Hepatocyte (in vitro differentiated cells): Measurements from ENCODE around the gene LSS. TPM values are rescaled to one million over a fixed set of nuclear protein-coding genes. Genes with fewer than 3 reads are reported as not detected.

ENCODE experiments used
- DNase-seq: peaks from one replicate; pipeline ENCODE4 v3.0.0-alpha.2; 2016; ENCODE audit warnings: low spot score
- H2AFZ ChIP-seq: fragments of 200-600 bp; sonication (generic); 2 replicates; pipeline ENCODE4 v1.6.0; 2016; ENCODE audit warnings: antibody characterized with exemption, mild to moderate bottlenecking
- H3K27ac ChIP-seq: fragments of 200-600 bp; sonication (generic); 2 replicates; pipeline ENCODE4 v1.5.1; 2016; ENCODE audit warnings: mild to moderate bottlenecking
- H3K27me3 ChIP-seq: fragments of 200-600 bp; sonication (generic); 2 replicates; pipeline ENCODE4 v1.6.1; 2016
- H3K36me3 ChIP-seq: fragments of 200-600 bp; sonication (generic); replicated peaks from 2 replicates; pipeline ENCODE4 v1.5.1; 2016; ENCODE audit warnings: low read depth; ENCODE audit not compliant: insufficient read depth
- H3K4me1 ChIP-seq: fragments of 200-600 bp; sonication (generic); 2 replicates; pipeline ENCODE4 v1.5.1; 2016; ENCODE audit warnings: mild to moderate bottlenecking, moderate library complexity; ENCODE audit not compliant: insufficient read depth
- H3K4me2 ChIP-seq: fragments of 200-600 bp; sonication (generic); 2 replicates; pipeline ENCODE4 v1.6.0; 2016
- H3K4me3 ChIP-seq: fragments of 200-600 bp; sonication (generic); 2 replicates; pipeline ENCODE4 v1.5.1; 2016; ENCODE audit warnings: mild to moderate bottlenecking
- H3K79me2 ChIP-seq: fragments of 200-600 bp; sonication (generic); 2 replicates; pipeline ENCODE4 v1.6.0; 2017; ENCODE audit warnings: mild to moderate bottlenecking
- H3K9me2 ChIP-seq: fragments of 200-600 bp; sonication (generic); replicated peaks from 2 replicates; pipeline ENCODE4 v1.6.0; 2017; ENCODE audit warnings: mild to moderate bottlenecking; ENCODE audit not compliant: insufficient read depth
- H3K9me3 ChIP-seq: fragments of 200-600 bp; sonication (generic); 2 replicates; pipeline ENCODE4 v1.5.1; 2016; ENCODE audit warnings: low read depth, mild to moderate bottlenecking
- H4K20me1 ChIP-seq: fragments of 200-600 bp; sonication (generic); 2 replicates; pipeline ENCODE4 v1.6.0; 2016; ENCODE audit warnings: mild to moderate bottlenecking; ENCODE audit not compliant: insufficient read depth, poor library complexity, severe bottlenecking
- EZH2 ChIP-seq: fragments of 200-600 bp; sonication (generic); IDR thresholded peaks from 2 replicates; pipeline ENCODE4 v1.6.1; 2016; ENCODE audit warnings: antibody characterized with exemption, mild to moderate bottlenecking, borderline replicate concordance
- EZH2phosphoT487 ChIP-seq: fragments of 200-600 bp; sonication (generic); IDR thresholded peaks from one replicate; pipeline ENCODE4 v1.6.1; 2018; ENCODE audit warnings: antibody characterized with exemption, mild to moderate bottlenecking, low read depth, moderate library complexity; ENCODE audit not compliant: unreplicated experiment, severe bottlenecking
- WGBS: methylation state at CpG from one replicate; pipeline ENCODE4 v1.1.6; 2016; ENCODE audit warnings: low lambda C conversion rate; ENCODE audit errors: missing lambda C conversion rate; 5-methylcytosine and 5-hydroxymethylcytosine counted together
- polyA plus RNA-seq: library from polyadenylated mRNA; unstranded; fragments of >200 nt; fragmentation: Nextera tagmentation; extraction: Ambion mirVana; gene quantifications from 2 replicates; pipeline ENCODE4 v1.2.1, GENCODE V29; 2016
- total RNA-seq: library from RNA; depleted of rRNA; stranded (reverse); fragments of >200 nt; gene quantifications from 2 replicates; pipeline ENCODE4 v1.2.3, GENCODE V29; 2014
- TF ChIP-seq, protein P1 (sequence below): fragments of 200-600 bp; sonication (generic); IDR thresholded peaks from 2 replicates; pipeline ENCODE4 v1.5.1; 2016; ENCODE audit warnings: antibody characterized with exemption, mild to moderate bottlenecking; ENCODE audit not compliant: poor library complexity

LSS gene
- total and polyA plus RNA-seq, 2 experiments from 2014 or later = 131 to 146 TPM

- Histone ChIP-seq H3K27me3 (no peaks in the 10 kb centered on the region), H4K20me1 (no peaks in the 10 kb centered on the region), H3K4me3 (no peak overlapping the region), H3K9me3 (no peaks in the 10 kb centered on the region), H3K27ac (no peak overlapping the region), H3K36me3 (no peaks in the 10 kb centered on the region), H3K79me2 (no peaks in the 10 kb centered on the region), H3K9me2 (no peaks in the 10 kb centered on the region), H3K4me2 (no peak overlapping the region), H3K4me1 (no peaks in the 10 kb centered on the region), H2AFZ (no peak overlapping the region)
- DNase-seq = no peak
- 99% methylated on average over 10 of the region's 10 CpGs for WGBS
- TF ChIP-seq EZH2 = no peak
- TF ChIP-seq, protein P1, sequence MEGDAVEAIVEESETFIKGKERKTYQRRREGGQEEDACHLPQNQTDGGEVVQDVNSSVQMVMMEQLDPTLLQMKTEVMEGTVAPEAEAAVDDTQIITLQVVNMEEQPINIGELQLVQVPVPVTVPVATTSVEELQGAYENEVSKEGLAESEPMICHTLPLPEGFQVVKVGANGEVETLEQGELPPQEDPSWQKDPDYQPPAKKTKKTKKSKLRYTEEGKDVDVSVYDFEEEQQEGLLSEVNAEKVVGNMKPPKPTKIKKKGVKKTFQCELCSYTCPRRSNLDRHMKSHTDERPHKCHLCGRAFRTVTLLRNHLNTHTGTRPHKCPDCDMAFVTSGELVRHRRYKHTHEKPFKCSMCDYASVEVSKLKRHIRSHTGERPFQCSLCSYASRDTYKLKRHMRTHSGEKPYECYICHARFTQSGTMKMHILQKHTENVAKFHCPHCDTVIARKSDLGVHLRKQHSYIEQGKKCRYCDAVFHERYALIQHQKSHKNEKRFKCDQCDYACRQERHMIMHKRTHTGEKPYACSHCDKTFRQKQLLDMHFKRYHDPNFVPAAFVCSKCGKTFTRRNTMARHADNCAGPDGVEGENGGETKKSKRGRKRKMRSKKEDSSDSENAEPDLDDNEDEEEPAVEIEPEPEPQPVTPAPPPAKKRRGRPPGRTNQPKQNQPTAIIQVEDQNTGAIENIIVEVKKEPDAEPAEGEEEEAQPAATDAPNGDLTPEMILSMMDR = no peak
- no peak for TF ChIP-seq EZH2phosphoT487
Measured at GRCh38 chr21:46269466-46269865, 40.9 kb upstream of the LSS start.

DNA sequence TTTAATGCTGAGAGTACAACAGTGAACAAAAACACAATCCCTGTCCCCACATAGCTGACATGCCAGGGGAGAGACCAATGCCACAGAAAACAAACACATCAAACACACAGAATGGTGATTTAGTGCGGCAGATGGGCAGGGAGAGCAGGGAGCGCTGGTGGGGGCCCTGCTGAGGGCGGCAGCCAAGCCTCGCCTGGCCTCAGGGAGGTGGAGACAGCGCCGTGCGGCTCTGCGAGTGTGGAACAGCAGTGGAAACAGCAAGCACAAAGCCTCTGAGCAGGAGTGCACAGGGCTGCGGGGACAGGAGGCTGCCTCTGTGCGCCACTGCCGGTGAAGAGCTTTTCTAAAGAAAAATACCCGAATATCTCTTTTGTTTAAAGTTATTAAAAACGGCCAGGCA lies 39.8 kb upstream of the LSS start:
- H3K4me3 ChIP-seq = no peak overlapping the region
- H3K9me3 ChIP-seq = no peaks in the 10 kb centered on the region
- no peaks in the 10 kb centered on the region for H4K20me1 ChIP-seq
- H3K36me3 ChIP-seq = no peaks in the 10 kb centered on the region
- 95% methylated on average over 13 of the region's 13 CpGs for WGBS
- no peaks in the 10 kb centered on the region for H3K4me1 ChIP-seq
- H3K27me3 ChIP-seq = no peaks in the 10 kb centered on the region
- no peaks in the 10 kb centered on the region for H3K9me2 ChIP-seq
- no peak overlapping the region for H2AFZ ChIP-seq
- DNase-seq = no peak
- no peak overlapping the region for H3K27ac ChIP-seq
- H3K4me2 ChIP-seq = no peak overlapping the region
- TF ChIP-seq EZH2phosphoT487 (no peak), EZH2 (no peak)
- TF ChIP-seq, protein P1 = no peak
- H3K79me2 ChIP-seq = no peaks in the 10 kb centered on the region

GRCh38 chr21:46266946-46267345 lies 38.4 kb upstream of the LSS start:
- no peak for DNase-seq
- H3K4me3 ChIP-seq = no peak overlapping the region
- H3K9me2 ChIP-seq = no peaks in the 10 kb centered on the region
- no peaks in the 10 kb centered on the region for H4K20me1 ChIP-seq
- no peaks in the 10 kb centered on the region for H3K4me1 ChIP-seq
- no peaks in the 10 kb centered on the region for H3K79me2 ChIP-seq
- no peaks in the 10 kb centered on the region for H3K9me3 ChIP-seq
- no peak overlapping the region for H3K4me2 ChIP-seq
- no peak overlapping the region for H2AFZ ChIP-seq
- WGBS = 93% methylated on average over 19 of the region's 19 CpGs
- no peak overlapping the region for H3K27ac ChIP-seq
- no peaks in the 10 kb centered on the region for H3K27me3 ChIP-seq
- H3K36me3 ChIP-seq = no peaks in the 10 kb centered on the region
- TF ChIP-seq EZH2phosphoT487 (no peak), EZH2 (no peak)
- TF ChIP-seq, protein P1 = no peak
